Mesothelial cell of epicardium (in vitro differentiated cells): ENCODE data around the gene PARP12. TPM values are rescaled to one million over a fixed set of nuclear protein-coding genes. Genes with fewer than 3 reads are reported as not detected.
A peak's percentile ranks its signal among the peaks of the same experiment; 100 is the strongest.

Source experiments
- DNase-seq, 2 experiments: peaks; one replicate each; pipeline ENCODE4 v3.0.0; 2021; ENCODE audit warnings: low spot score in 2 of 2; ENCODE audit not compliant: unreplicated experiment in 2 of 2
- H3K27ac Mint-ChIP-seq: 2 replicates; pipeline ENCODE4 v1.8.0; 2021; ENCODE audit warnings: mixed read lengths
- H3K27me3 Mint-ChIP-seq: 2 replicates; pipeline ENCODE4 v1.8.0; 2021; ENCODE audit warnings: low read depth, mixed read lengths
- H3K36me3 Mint-ChIP-seq: 2 replicates; pipeline ENCODE4 v1.8.0; 2021; ENCODE audit warnings: mixed read lengths
- H3K4me1 Mint-ChIP-seq: 2 replicates; pipeline ENCODE4 v1.8.0; 2021; ENCODE audit warnings: mixed read lengths
- H3K4me3 Mint-ChIP-seq: 2 replicates; pipeline ENCODE4 v1.8.0; 2021; ENCODE audit warnings: mild to moderate bottlenecking, moderate library complexity, mixed read lengths
- H3K9me3 Mint-ChIP-seq: 2 replicates; pipeline ENCODE4 v1.8.0; 2021; ENCODE audit warnings: mixed read lengths
- total RNA-seq: library from RNA; stranded (reverse); gene quantifications from 3 replicates; pipeline ENCODE4 v1.2.1, GENCODE V29; 2021
- TF ChIP-seq, protein P1 (sequence below): fragments of 200-600 bp; sonication (generic); IDR thresholded peaks from one replicate; pipeline ENCODE4 v1.5.0; 2021; ENCODE audit warnings: antibody characterized with exemption; ENCODE audit not compliant: unreplicated experiment

PARP12 gene
- total RNA-seq, 1 donor from 2014 or later: 27.1 TPM

DNA sequence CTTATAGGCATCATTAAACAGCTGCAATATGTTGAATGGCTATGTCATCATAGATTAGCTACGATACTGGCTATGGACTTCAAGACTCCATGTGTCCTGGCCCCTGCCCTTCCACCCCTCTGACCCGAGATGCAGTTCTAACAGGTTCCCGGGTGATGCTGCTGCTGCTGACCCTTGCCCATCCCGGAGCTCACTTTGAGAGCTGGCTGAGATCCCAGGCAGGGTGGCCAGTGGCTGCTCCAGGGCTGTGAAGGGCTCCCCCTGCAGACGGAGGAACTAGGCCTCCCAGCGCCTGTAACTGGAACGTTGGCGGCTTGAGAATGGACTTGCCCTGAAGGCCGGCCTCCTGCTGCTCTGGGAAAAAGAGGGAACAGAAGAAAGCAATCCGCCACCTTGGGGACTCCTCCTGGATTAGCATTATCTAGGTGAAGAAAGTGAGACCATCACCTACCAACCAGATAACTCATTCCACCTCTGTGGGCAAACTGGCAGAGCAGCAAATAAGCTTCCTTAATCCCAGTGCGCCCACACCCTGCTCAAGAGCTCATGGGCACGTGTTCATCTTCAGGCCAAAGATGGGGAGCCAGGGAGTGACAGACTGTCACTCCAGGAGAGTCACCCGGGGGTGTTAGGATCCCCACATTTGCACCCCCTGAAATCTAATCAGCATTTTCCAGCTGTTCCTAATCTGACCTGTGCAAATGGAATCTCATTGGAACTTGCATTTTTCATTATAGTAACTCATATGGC, 56.8 kb downstream of the PARP12 start:
- no peak overlapping the region for H3K27ac Mint-ChIP-seq
- TF ChIP-seq, protein P1, sequence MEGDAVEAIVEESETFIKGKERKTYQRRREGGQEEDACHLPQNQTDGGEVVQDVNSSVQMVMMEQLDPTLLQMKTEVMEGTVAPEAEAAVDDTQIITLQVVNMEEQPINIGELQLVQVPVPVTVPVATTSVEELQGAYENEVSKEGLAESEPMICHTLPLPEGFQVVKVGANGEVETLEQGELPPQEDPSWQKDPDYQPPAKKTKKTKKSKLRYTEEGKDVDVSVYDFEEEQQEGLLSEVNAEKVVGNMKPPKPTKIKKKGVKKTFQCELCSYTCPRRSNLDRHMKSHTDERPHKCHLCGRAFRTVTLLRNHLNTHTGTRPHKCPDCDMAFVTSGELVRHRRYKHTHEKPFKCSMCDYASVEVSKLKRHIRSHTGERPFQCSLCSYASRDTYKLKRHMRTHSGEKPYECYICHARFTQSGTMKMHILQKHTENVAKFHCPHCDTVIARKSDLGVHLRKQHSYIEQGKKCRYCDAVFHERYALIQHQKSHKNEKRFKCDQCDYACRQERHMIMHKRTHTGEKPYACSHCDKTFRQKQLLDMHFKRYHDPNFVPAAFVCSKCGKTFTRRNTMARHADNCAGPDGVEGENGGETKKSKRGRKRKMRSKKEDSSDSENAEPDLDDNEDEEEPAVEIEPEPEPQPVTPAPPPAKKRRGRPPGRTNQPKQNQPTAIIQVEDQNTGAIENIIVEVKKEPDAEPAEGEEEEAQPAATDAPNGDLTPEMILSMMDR: no peak
- no peaks in the 10 kb centered on the region for H3K36me3 Mint-ChIP-seq
- H3K27me3 Mint-ChIP-seq: peaks cover 4% of the 10 kb centered on the region
- no peaks in the 10 kb centered on the region for H3K4me1 Mint-ChIP-seq
- H3K9me3 Mint-ChIP-seq: no peaks in the 10 kb centered on the region
- H3K4me3 Mint-ChIP-seq: no peak overlapping the region
- DNase-seq: no peak

DNA sequence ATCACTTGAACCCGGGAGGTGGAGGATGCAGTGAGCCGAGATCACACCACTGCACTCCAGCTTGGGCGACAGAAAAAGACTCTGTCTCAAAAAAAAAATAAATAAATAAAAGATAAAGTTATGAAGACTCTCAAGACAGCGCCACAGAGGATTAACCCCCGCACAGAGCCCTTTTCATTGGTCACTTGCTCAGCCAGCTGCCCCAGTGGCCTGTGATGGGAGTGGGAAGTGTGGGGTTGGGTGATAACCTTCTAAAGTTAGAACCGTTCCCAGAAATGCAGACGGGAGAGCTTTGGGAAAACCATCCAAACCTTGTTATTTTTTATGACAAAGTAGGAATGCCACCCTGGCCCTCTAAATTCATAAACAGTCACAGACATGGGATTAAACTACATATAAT, 57.4 kb downstream of the PARP12 start:
- H3K4me3 Mint-ChIP-seq: no peak overlapping the region
- H3K4me1 Mint-ChIP-seq: no peaks in the 10 kb centered on the region
- TF ChIP-seq, protein P1: no peak
- no peaks in the 10 kb centered on the region for H3K9me3 Mint-ChIP-seq
- no peak for DNase-seq
- no peaks in the 10 kb centered on the region for H3K36me3 Mint-ChIP-seq
- H3K27me3 Mint-ChIP-seq: peaks cover 4% of the 10 kb centered on the region
- no peak overlapping the region for H3K27ac Mint-ChIP-seq

DNA sequence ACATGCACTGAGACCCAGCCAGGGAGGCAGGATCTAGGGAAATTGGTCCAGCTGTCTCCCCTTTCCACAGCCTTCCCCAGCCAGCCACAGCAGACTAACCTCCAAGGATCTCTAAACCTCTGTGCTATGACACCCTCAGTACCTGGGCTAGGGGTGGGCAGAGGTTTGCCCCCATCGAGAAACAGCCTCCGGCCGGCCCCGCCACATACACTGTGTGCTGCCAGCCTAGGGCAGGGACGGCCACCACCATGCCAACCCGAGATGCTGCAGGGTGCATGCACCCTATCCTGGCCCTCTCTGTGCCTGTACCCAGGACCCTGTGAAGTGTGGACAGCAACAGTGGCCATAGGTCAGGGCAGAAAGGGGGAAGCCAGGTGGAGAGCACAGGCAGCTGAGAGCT, 58.1 kb downstream of the PARP12 start:
- TF ChIP-seq, protein P1: no peak
- peaks cover 4% of the 10 kb centered on the region for H3K27me3 Mint-ChIP-seq
- DNase-seq: no peak
- no peaks in the 10 kb centered on the region for H3K36me3 Mint-ChIP-seq
- no peak overlapping the region for H3K4me3 Mint-ChIP-seq
- H3K4me1 Mint-ChIP-seq: no peaks in the 10 kb centered on the region
- H3K9me3 Mint-ChIP-seq: no peaks in the 10 kb centered on the region
- H3K27ac Mint-ChIP-seq: no peak overlapping the region

DNA sequence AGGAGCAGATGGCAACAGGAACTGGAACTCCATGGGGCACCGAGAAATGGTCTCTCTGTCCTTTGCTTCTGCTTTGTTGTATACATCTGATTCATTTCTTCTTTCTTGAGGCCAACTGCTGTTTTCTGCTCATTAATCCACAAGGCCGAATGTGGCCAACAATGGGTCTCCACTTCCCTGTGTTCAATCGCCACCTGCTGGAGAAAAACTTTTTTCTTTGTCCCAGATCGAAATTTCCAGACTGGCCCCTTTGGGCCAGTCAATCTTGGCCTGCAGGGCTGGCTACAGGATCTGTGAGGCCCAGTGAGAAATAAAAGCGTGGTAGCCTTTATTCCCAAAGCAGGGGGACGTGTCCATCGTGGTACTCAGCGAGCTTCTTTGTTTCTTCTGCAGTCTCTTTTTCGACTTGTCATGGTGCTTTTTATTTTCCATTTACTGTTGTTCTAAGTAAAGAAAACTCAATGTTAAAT, 58.8 kb downstream of the PARP12 start:
- TF ChIP-seq, protein P1: peak; percentile 64
- H3K9me3 Mint-ChIP-seq: no peaks in the 10 kb centered on the region
- H3K27ac Mint-ChIP-seq: no peak overlapping the region
- no peaks in the 10 kb centered on the region for H3K36me3 Mint-ChIP-seq
- no peaks in the 10 kb centered on the region for H3K4me1 Mint-ChIP-seq
- peaks cover 4% of the 10 kb centered on the region for H3K27me3 Mint-ChIP-seq
- DNase-seq: no peak
- no peak overlapping the region for H3K4me3 Mint-ChIP-seq

DNA sequence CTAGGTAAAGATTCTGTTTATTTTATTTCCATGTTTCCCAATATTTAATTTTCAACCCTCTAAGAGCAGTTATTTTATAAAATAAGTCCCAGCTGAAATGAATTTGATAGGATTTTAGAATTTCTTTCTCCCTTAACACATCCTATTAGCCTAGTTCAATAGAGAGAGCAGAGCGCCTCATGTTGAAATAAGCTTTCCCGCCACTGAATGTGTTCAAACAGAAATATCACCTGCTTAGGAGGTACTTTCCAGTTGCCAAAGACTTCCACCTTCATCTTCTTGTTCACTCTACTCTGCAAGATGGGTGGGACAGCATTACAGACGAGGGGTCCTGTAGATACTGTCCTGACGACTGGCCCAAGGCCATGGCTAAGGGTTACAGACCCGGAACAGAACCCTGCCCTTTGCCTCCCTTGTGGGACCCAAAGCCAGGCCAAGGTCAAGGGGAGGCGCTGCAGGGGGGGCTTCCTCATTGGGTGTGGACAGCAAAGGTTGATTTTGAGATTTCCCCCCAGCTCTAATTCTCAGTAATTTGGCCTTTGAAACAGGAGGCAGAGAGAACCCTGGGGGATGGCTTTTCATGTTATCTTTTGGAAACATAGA, 62.0 kb downstream of the PARP12 start:
- no peak for DNase-seq
- TF ChIP-seq, protein P1: no peak
- no peak overlapping the region for H3K27ac Mint-ChIP-seq
- H3K4me3 Mint-ChIP-seq: no peak overlapping the region
- no peaks in the 10 kb centered on the region for H3K27me3 Mint-ChIP-seq
- no peaks in the 10 kb centered on the region for H3K4me1 Mint-ChIP-seq
- no peaks in the 10 kb centered on the region for H3K9me3 Mint-ChIP-seq
- no peaks in the 10 kb centered on the region for H3K36me3 Mint-ChIP-seq
